Astrocyte of the hippocampus (primary cell): ENCODE results near the gene LENG9.
A peak's percentile ranks its signal among the peaks of the same experiment; 100 is the strongest.
"Not testable (repeated sequence)": the region's sequence is repeated elsewhere in the genome, so short reads cannot be mapped to it uniquely, and the experiment has no call there.

Source experiments
- DNase-seq: peaks from one replicate; pipeline ENCODE4 v3.0.0; 2011; ENCODE audit warnings: low read depth, low spot score

The LENG9 gene

DNA sequence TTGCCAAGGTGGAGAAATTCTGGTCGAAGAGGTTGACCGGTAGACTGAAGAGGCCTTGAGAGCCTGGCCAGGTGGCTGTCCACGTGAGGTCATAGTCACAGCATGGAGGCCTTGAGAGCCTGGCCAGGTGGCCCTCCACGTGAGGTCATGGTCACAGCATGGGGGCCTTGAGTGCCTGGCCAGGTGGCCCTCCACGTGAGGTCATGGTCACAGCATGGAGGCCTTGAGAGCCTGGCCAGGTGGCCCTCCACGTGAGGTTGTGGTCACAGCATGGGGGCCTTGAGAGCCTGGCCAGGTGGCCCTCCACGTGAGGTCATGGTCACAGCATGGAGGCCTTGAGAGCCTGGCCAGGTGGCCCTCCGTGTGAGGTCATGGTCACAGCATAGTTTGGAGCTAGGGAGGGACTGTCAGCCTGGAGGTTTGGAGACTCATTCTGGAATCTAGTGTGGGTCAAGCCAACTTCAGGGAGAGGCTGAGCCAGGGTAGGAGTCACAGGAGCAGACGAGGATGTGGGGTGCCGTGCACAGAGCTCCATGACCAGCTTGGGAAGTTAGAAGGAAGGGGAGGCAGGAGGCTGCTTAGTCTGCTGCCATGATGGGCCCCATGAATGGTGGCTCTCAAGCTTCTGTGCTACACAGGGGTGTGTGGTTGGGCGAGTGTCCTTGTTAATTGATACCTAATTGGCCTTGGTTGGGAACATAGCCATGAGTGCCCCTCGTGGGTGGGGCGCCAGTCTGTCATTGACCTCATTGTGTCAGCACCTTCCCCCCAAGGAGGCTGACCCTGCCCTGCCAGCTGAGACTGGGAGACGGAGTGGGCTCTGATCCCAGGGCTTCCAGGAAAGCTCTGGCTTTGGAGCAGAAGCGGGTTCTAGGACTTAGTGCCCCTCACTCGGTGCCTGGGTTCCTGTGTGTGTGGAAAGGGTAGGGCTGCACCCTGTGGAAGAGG lies 4.0 kb downstream of the LENG9 start:
- no peak for DNase-seq

- DNase-seq = no peak
Measured at GRCh38 chr19:54458648-54459281, 4.8 kb downstream of the LENG9 start.

DNA sequence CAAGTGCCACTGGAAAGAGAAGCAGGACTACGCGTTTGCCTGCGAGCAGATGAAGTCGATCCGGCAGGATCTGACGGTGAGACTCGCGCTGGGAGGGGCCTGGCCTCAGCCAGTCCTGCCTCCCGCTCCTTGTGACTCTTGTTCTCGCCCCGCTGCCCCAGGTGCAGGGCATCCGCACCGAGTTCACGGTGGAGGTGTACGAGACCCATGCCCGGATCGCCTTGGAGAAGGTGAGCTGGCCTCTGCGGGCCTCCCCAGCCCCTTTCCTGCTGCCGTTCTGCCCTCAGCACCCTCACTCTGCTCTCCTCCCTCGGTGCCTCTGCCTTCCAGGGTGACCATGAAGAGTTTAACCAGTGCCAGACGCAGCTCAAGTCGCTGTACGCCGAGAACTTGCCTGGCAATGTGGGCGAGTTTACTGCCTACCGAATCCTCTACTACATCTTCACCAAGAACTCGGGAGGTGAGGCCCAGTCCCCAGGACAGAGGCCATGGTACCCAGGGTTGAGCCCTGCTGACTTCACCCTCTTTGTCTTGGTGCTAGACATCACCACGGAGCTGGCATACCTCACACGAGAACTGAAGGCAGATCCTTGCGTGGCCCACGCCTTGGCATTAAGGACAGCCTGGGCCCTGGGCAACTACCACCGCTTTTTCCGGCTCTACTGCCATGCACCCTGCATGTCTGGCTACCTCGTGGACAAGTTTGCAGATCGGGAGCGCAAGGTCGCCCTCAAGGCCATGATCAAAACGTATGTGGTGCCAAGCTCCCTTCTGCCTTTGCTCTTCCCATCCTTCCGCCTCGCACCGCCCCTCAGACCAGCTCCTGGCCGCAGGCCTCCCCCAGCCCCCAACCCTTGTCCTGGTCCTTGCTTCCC lies 5.6 kb downstream of the LENG9 start:
- no peak for DNase-seq

- DNase-seq = no peak
Measured at GRCh38 chr19:54456423-54457373, 6.9 kb downstream of the LENG9 start.

- no peak for DNase-seq
Measured at GRCh38 chr19:54455786-54456422, 7.7 kb downstream of the LENG9 start.

GRCh38 chr19:54454781-54455675 lies 8.6 kb downstream of the LENG9 start:
- DNase-seq = no peak

GRCh38 chr19:54453921-54454780 lies 9.4 kb downstream of the LENG9 start:
- no peak for DNase-seq

GRCh38 chr19:54452626-54453025 lies 11.0 kb downstream of the LENG9 start:
- DNase-seq = no peak

DNA sequence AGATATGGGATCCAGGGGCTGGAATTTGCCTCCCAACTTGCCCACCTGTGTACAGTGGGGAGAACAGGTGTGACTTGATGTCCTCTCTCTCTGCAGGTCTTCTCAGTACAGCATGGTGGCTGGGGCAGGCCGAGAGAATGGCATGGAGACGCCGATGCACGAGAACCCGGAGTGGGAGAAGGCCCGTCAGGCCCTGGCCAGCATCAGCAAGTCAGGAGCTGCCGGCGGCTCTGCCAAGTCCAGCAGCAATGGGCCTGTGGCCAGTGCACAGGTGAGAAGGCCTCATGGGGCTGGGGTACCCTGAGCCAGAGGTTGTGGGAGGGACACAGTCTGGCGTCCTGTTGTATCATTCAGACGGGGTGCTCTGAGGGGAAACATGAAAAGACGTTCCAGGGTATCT lies 11.6 kb downstream of the LENG9 start:
- DNase-seq = no peak

GRCh38 chr19:54451331-54451871 lies 12.2 kb downstream of the LENG9 start:
- peak; percentile 61 for DNase-seq

DNA sequence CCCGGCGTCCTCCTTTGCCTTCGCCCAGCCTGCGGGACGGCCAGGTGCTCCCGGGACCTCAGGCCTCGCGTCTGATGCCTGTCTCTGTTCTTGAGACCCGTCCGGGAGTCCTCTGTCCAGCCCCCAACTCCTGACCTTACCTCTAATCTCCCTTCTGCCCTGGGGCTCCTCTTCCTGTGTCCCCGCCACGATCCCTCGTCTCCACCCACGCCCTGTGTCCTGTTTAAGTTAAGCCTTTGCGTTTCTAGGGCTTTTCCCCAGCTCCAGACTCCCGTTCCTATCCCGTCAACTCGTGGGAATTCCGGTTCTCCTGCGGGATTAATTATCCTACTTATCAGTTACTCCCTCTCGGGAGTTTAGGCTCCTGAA lies 13.9 kb downstream of the LENG9 start:
- DNase-seq = no peak

- DNase-seq = peak; percentile 99
Measured at GRCh38 chr19:54448774-54449700, 14.5 kb downstream of the LENG9 start, which contains the start of gene LENG8. TSS of gene LENG8 (plus strand) at chr19:54449199. CDS start at chr19:54451345, 2,146 bp downstream.

DNA sequence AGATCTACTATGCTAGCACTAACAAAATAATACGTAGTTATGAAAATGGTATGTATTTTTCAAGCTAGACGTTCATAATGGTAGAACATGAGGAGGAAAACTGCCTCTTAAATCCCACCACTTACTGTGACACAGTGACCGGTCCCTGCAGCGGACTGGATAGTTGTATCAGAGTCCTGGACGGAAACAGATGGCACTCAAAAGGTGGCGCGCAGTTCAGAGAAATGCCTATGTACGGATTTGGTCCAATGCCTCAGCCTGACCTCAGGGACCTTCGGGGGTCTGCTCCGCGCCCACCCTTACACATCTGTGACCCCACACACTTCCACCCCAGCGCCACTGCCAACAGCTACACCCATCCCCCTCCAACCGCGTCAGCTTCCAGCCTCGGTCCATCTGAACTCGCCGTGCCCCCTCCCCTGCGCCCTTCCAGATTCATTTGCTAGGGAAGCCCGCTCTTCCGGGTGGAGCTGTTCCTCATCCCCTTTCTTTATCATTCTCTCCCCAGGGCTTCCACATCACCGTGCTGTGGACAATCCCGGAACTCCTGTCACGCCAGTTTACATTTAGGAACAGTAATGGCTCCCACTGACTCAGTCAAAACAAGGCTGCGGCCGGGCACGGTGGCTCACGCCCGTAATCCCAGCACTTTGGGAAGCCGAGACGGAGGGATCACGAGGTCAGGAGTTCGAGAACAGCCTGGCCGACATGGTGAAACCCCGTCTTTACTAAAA lies 15.4 kb downstream of the LENG9 start:
- DNase-seq = peak; percentile 72

GRCh38 chr19:54446349-54446748 lies 17.2 kb downstream of the LENG9 start:
- DNase-seq = not testable (repeated sequence)

GRCh38 chr19:54444737-54445136 lies 18.8 kb downstream of the LENG9 start:
- DNase-seq = no peak

- no peak for DNase-seq
Measured at GRCh38 chr19:54440641-54441040, 22.9 kb downstream of the LENG9 start.
